Esophagus squamous epithelium (tissue), 5 donors: ENCODE measurements around the gene SSTR3. TPM values are rescaled to one million over a fixed set of nuclear protein-coding genes. Genes with fewer than 3 reads are reported as not detected.

Experiments used
- DNase-seq: peaks from one replicate; lab custom pipeline; 2025; lab: John Stamatoyannopoulos, UW
- H3K27ac ChIP-seq, 4 donors: fragments of 200-600 bp; sonication (generic); one replicate each; pipeline ENCODE4 v1.5.1; 2016 to 2019; ENCODE audit warnings: mild to moderate bottlenecking in 1 of 4
- H3K27me3 ChIP-seq, 4 donors: fragments of 200-600 bp; sonication (generic); 1 replicate in 3 of 4; 2 replicates in 1 of 4; pipeline versions ENCODE4 v1.5.1 to v1.6.0; 2017 to 2021; ENCODE audit warnings: antibody characterized with exemption in 1 of 4
- H3K36me3 ChIP-seq, 3 donors: fragments of 200-600 bp; sonication (generic); one replicate each; pipeline ENCODE4 v1.5.1; 2016 to 2019
- H3K4me1 ChIP-seq, 3 donors: fragments of 200-600 bp; sonication (generic); one replicate each; pipeline ENCODE4 v1.5.1; 2017 to 2019
- H3K4me3 ChIP-seq, 4 donors: fragments of 200-600 bp; sonication (generic); 1 replicate in 3 of 4; 2 replicates in 1 of 4; pipeline ENCODE4 v1.5.1; 2016 to 2019; ENCODE audit warnings: mild to moderate bottlenecking in 2 of 4, moderate library complexity in 1 of 4
- H3K9me3 ChIP-seq, 3 donors: fragments of 200-600 bp; sonication (generic); one replicate each; pipeline ENCODE4 v1.5.1; 2016 to 2019
- POLR2A ChIP-seq, 4 donors: fragments of 450-650 bp; IDR thresholded peaks; one replicate each; pipeline ENCODE4 v1.6.1; 2017; ENCODE audit warnings: antibody characterized with exemption in 4 of 4, mild to moderate bottlenecking in 4 of 4, moderate library complexity in 3 of 4
- WGBS, 2 donors: methylation state at CpG; one replicate each; pipeline ENCODE4 v1.1.5; 2018; 5-methylcytosine and 5-hydroxymethylcytosine counted together
- intact Hi-C: fragments of 100-400 bp; cut with DNase I; formaldehyde crosslinking; loops from one replicate; pipeline ENCODE4 v1.15.0; 2022
- total RNA-seq, 4 donors: library from RNA; depleted of rRNA; stranded (reverse); fragments of >200 nt; gene quantifications; one replicate each; pipeline ENCODE4 v1.1.0, GENCODE V29; 2016
- TF ChIP-seq, protein P1 (sequence below), 6 experiments: fragments of 450-650 bp in 4 of 6; fragments of 200-600 bp in 2 of 6; sonication (generic) in 2 of 6; IDR thresholded peaks; one replicate each; pipeline ENCODE4 v1.5.1; 2016 to 2019; ENCODE audit warnings: antibody characterized with exemption in 6 of 6, mild to moderate bottlenecking in 4 of 6, moderate library complexity in 4 of 6
- donor health status: DM: yes; HTN: yes; CAD: no.

Gene SSTR3
- total RNA-seq, 4 donors from 2014 or later, result not detected

DNA sequence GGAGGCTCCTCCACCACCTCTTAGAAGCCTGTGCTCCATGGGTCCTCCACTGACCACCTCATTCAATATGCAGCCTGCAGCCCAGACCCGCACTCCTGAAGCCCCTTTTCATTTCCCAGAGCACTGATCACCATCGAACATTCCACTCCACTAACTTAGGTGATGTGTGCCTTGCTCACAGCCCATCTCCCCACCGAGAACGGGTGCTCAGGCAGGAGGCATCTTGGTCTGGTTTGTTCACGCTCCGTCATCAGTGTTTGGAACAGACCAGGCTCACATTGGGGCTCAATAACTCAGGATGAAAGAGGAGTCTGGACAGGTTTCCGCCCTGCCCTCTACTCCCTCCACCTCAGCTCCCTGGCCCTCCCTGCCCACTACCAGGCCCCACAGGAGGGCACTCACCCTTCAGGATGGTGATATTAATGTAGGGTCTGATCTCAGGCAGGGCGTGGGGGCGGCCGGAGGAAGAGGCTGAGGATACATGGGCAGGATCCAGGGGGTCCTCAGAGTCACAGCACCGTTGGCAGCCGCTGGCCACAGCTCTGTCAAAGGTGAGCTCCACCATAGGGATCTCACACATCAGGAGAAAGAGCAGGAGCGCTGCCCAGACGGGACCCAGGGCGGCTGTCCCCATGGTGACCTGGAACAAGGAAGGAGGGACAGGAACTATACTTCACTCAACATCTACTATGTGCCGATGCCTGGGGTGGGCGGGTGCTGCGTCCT, 27.3 kb downstream of the SSTR3 start:
- H3K9me3 ChIP-seq, result no peaks in the 10 kb centered on the region
- H3K36me3 ChIP-seq, result peaks cover 0 to 8% (median 0%) of the 10 kb centered on the region in 3 donors
- 83 to 89% methylated on average over 8 to 12 of the region's 18 CpGs for WGBS, 2 donors
- TF ChIP-seq, protein P1, sequence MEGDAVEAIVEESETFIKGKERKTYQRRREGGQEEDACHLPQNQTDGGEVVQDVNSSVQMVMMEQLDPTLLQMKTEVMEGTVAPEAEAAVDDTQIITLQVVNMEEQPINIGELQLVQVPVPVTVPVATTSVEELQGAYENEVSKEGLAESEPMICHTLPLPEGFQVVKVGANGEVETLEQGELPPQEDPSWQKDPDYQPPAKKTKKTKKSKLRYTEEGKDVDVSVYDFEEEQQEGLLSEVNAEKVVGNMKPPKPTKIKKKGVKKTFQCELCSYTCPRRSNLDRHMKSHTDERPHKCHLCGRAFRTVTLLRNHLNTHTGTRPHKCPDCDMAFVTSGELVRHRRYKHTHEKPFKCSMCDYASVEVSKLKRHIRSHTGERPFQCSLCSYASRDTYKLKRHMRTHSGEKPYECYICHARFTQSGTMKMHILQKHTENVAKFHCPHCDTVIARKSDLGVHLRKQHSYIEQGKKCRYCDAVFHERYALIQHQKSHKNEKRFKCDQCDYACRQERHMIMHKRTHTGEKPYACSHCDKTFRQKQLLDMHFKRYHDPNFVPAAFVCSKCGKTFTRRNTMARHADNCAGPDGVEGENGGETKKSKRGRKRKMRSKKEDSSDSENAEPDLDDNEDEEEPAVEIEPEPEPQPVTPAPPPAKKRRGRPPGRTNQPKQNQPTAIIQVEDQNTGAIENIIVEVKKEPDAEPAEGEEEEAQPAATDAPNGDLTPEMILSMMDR (IDR thresholded peaks at IDR 0.05), result no peak
- no peak for TF ChIP-seq POLR2A (IDR thresholded peaks at IDR 0.05)
- no peak overlapping the region for H3K4me3 ChIP-seq
- H3K27ac ChIP-seq, result no peak overlapping the region
- intact Hi-C loops, result no loop called here
- DNase-seq, result no peak
- H3K4me1 ChIP-seq, result peaks cover 27 to 64% (median 31%) of the 10 kb centered on the region in 3 donors
- H3K27me3 ChIP-seq, result no peaks in the 10 kb centered on the region

DNA sequence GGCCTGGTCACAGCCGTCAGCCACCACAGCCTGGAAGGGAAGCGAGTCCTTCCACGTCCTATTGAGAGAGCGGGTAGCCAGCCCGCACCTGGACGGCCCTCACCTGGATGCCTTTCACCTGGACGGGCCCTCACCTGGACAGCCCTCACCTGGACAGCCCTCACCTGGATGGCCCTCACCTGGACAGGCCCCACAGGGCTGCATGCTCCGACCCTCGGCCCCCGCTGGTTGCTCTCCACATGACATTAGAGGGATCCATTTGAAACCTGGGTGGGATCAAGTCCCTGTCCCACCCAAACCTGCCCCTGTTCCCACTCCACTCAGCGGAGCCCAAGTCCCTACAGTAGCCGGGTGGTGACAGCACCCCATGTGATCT, 27.9 kb downstream of the SSTR3 start:
- Histone ChIP-seq H3K27ac (no peak overlapping the region), H3K36me3 (peaks cover 0 to 8% (median 0%) of the 10 kb centered on the region in 3 donors), H3K27me3 (no peaks in the 10 kb centered on the region), H3K4me1 (peaks cover 27 to 64% (median 29%) of the 10 kb centered on the region in 3 donors), H3K4me3 (no peak overlapping the region), H3K9me3 (no peaks in the 10 kb centered on the region)
- DNase-seq, result no peak
- intact Hi-C loops, result no loop called here
- TF ChIP-seq POLR2A (IDR thresholded peaks at IDR 0.05), result no peak
- TF ChIP-seq, protein P1 (IDR thresholded peaks at IDR 0.05), result no peak
- WGBS, 2 donors, result 93 to 96% methylated on average over 3 to 5 of the region's 12 CpGs

DNA sequence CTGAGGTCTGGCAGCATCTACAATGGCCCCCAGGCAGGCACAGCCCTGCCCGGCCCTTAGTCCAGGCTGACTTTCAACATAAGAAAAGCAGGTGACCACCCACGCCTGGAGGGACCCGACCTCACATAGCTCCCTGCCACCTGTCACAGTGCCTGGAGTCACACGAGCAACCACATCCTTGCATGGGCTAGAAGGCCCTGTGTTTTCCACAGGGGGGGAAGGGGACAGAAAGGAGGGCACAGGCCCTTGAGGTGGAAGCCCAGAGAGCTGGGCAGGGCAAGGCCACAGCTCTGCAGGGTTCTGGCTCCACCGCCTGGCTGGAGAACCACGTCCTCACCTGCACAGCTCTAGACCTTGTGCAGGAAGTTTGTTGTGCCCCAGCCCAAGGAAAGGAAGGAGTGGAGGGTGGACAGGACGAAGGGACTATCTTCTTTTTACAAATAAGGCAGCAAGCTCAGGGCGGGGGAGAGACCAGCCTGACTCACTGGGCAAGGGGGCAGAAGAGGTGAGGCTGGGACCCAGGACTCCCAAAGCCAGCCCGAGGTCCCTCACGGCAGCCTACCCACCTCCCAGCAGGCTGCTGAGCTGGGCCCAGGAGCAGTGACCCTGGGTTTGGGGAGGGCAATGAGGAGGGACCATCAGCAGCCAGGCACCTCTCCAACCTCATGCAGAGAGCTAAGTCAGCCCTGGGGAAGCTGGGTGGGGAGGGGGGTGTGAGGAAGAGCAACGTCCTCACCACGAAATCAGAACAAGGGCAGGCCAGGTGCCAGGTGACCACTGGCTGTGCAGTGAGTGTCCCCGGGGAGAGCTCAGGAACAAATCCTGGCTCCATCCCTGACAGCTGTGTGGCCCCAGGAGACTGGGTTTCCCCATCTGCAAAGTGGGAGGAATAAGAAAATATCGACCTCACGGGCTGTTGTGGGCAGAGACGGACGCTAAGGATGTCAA, 28.6 kb downstream of the SSTR3 start:
- no peak for TF ChIP-seq POLR2A (IDR thresholded peaks at IDR 0.05)
- TF ChIP-seq, protein P1 (IDR thresholded peaks at IDR 0.05), result no peak
- Histone ChIP-seq H3K27me3 (no peaks in the 10 kb centered on the region), H3K4me1 (peaks cover 27 to 64% (median 29%) of the 10 kb centered on the region in 3 donors), H3K9me3 (no peaks in the 10 kb centered on the region), H3K36me3 (peaks cover 0 to 8% (median 0%) of the 10 kb centered on the region in 3 donors), H3K27ac (no peak overlapping the region), H3K4me3 (no peak overlapping the region)
- DNase-seq, result no peak
- intact Hi-C loops, result no loop called here
- WGBS, 2 donors, result 66 to 79% methylated on average over 9 to 15 of the region's 17 CpGs

DNA sequence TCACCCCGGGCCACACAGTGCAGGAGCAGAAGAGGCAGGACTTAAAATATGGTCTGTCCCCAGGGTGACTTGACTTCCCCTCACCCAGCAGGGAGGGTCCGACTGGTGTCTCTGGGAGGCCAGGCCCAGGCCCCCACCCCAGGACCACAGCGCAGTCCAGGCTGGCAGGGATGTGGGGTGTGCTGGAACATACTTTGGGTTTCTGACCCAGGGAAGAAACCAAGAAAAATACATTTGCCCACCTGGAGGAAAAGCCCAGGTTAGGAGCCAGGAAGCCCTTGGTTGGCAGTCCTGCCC, 29.4 kb downstream of the SSTR3 start:
- Histone ChIP-seq H3K36me3 (peaks cover 0 to 8% (median 0%) of the 10 kb centered on the region in 3 donors), H3K9me3 (no peaks in the 10 kb centered on the region), H3K27me3 (no peaks in the 10 kb centered on the region), H3K27ac (no peak overlapping the region), H3K4me3 (no peak overlapping the region), H3K4me1 (peaks cover 27 to 64% (median 29%) of the 10 kb centered on the region in 3 donors)
- 0% methylated on average over 1 of the region's 3 CpGs; no CpG with 5 or more reads in 1 of the 2 donors for WGBS, 2 donors
- DNase-seq, result no peak
- intact Hi-C loops, result no loop called here
- no peak for TF ChIP-seq POLR2A (IDR thresholded peaks at IDR 0.05)
- TF ChIP-seq, protein P1 (IDR thresholded peaks at IDR 0.05), result no peak
